Endothelial cell of hepatic sinusoid (primary cell): Measurements from ENCODE around the gene DNAH6.

Experiments
- in situ Hi-C: cut with HindIII; loops from 2 replicates; pipeline ENCODE4 v1.10.0; 2017; ENCODE audit warnings: low sequenced_read_pairs

The DNAH6 gene

DNA sequence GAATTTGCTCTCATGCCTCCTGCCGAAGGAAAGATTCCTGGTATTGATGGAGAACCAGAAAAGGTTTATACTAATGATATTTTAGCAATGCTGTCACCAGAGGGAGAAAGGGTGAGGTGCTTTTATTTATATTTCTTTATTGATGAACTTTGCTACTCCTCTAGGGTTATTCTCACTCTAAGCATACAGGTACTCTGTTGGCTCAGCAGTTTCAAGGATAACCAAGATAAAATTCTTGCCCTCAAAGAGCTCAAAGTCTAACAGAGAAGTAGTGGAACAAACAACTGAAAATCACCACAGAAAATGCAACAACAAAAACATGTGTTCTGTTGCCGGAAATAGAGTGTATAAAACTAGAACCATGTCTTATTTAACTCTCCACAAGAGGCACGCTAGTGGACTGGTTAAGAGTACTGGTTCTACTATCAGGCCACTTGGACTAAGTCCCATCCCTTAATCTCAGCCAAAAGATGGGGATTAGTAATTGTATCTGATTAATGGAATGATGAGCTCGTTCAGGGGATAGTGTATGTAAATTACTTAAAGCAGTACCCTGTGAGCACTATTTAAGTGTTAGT is 103.6 kb downstream of the DNAH6 start:
- in situ Hi-C loops: no loop called here

GRCh38 chr2:84628486-84628885 is 112.2 kb downstream of the DNAH6 start:
- in situ Hi-C loops: no loop called here

GRCh38 chr2:84629550-84629949 is 113.3 kb downstream of the DNAH6 start:
- in situ Hi-C loops: no loop called here

DNA sequence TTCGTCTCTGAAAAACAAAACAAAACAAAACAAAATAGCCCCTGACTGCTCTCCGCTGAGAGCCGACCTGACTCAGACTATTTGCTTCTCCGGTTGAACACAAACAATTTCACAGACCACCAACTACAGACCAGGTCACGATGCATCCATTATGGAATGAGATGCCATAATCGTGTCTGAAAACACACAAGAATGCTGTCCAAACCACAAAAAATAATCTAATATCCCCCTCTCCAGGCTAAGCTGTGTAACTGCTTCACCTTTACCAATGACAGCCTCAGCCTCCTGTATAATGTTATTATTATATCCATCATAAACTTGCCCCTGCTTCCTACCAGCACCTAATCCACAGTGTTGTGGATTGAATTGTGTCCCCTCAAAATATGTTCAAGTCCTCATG is 114.7 kb downstream of the DNAH6 start:
- in situ Hi-C loops: no loop called here

DNA sequence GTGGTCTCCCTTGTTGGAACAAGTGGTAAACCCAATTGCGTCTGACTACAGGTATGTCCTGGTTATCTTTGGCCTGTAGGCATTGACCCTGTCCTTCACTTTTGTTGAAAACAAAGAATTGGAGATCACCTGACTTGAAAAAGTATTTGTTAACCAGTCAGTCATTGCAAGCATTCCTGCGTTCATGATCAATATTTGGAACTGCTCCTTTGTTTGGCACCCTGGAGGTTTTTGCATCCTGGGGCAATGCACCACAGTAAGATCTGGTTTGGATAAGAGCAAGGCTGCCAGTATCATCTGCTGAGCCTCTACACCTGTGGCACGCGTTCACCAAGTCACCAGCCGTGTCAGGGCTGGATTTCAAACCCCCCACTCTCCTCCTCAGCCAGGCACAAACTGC is 115.7 kb downstream of the DNAH6 start:
- in situ Hi-C loops: no loop called here

GRCh38 chr2:84636080-84636971 is 120.0 kb downstream of the DNAH6 start:
- in situ Hi-C loops: no loop called here

- in situ Hi-C loops: no loop called here
These were observed 123.5 kb downstream of the DNAH6 start for GRCh38 chr2:84639751-84640150.

GRCh38 chr2:84640411-84640810 is 124.1 kb downstream of the DNAH6 start:
- in situ Hi-C loops: no loop called here

- in situ Hi-C loops: no loop called here
These were observed 124.7 kb downstream of the DNAH6 start for GRCh38 chr2:84641021-84641420.

- in situ Hi-C loops: no loop called here
These were observed 127.7 kb downstream of the DNAH6 start for GRCh38 chr2:84643991-84644390.

GRCh38 chr2:84646514-84646913 is 130.2 kb downstream of the DNAH6 start:
- in situ Hi-C loops: no loop called here

- in situ Hi-C loops: no loop called here
These were observed 131.0 kb downstream of the DNAH6 start for GRCh38 chr2:84647267-84647666.

DNA sequence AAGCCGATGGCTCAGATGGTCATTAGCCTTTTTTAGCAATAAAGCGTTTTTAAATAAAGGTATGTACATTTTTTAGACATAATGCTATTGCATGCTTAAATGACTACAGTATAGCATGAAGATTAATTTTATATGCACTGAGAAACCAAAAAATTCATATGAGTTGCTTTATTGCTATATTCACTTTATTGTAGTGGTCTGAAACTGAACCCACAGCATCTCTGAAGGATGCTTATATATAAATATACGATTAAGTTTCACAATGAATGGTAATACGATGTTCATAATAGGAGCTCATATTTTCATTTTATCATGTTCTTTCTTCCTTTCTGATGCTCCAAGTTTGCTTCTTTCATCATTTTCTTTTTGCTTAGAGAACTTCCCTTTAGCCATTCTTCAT is 132.8 kb downstream of the DNAH6 start:
- in situ Hi-C loops: no loop called here

DNA sequence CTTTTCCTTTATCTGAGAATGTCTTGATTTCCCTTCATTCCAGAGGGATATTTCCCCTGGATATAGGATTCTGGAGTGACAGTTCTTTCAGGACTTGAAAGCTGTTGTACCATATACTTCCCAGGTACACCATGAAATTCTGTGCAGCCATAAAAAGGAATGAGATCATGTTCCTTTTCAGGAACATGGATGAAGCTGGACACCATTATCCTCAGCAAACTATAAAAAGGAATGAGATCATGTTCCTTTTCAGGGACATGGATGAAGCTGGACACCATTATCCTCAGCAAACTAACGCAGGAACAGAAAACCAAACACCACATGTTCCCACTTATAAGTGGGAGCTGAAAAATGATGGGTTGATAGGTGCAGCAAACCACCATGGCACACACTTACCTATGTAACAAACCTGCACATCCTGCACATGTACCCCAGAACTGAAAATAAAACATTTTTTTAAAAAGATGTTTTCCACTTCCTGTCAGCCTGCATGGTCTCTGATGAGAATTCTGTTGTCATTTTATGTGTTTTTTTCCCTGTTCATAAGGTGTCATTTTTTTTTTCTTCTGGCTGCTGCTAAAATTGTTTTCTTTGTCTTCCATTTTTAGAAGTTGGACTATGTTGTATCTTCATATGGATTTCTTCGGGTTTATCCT is 133.3 kb downstream of the DNAH6 start:
- in situ Hi-C loops: no loop called here

DNA sequence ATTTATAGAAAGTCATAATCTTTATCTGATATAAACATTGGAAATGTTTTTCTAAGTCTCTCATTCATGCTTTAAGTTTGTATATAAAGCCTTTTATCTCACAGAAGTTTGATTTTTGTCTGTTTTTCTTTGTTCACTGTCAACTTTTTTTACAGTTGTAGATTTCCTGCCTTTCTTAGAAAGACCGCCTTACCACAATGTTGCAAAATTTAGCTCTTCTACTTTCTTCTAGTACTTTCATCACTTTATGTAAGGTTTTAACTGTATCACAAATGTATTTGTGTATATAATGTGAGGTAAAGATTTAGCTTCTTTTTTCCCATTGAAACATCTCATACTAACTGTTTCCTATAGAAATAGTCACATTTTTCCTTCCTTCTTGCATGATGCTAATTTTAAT is 136.1 kb downstream of the DNAH6 start:
- in situ Hi-C loops: no loop called here

- in situ Hi-C loops: no loop called here
These were observed 137.0 kb downstream of the DNAH6 start for GRCh38 chr2:84653302-84653701.

- in situ Hi-C loops: no loop called here
These were observed 138.1 kb downstream of the DNAH6 start for GRCh38 chr2:84654414-84654813.

DNA sequence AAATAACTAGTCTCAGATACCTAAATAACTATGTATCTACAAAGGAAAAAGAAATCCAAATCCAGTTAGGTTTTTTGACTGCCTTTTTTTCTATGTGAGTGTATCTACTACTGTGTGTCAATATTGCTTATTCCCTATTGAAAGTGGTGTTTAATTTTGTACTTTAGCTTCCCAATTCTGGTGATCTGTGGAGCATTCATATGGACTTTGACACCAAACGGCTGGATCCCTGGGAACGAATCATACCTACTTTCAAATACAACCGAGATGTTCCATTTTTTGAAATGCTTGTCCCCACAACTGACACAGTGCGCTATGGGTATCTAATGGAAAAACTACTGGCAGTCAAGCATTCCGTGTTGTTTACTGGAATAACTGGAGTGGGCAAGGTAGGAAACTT is 152.8 kb downstream of the DNAH6 start:
- in situ Hi-C loops: no loop called here

GRCh38 chr2:84674099-84674498 is 157.8 kb downstream of the DNAH6 start:
- in situ Hi-C loops: no loop called here

DNA sequence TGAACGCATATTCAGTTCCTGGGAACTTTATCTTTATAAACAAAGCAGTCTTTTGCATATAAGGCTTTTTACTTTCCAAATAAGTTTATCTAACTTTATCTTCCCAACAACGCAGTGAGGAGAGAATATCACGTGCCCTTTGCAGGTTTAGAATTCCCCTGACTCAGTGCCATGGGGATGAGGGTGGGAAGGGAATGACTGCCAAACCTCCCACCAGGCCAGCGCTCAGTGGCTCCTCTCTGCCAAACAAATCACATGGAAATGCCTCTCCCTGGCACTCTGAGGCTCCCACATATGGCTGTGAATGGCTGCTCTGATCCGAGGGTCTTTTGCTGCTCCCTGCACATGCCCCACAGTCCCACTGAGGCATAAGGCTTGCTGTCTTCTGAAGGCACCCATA is 158.3 kb downstream of the DNAH6 start:
- in situ Hi-C loops: no loop called here

DNA sequence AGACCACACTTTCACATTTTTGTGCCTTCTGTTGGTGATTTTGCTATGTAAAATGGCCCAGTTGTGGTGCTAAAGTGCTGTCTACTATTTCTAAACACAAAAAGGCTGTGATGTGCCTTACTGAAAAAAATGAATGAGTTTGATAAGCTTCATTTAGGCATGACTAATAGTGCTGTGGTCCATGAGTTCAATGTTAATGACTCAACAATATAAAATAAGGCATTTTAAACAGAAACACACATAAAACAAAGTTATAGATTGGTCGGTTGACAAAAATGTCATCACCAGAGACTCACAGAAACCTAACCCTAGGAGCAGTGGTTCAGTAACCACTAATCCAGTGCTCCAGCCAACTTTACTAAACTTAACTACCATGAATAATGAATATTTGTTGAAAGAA is 160.0 kb downstream of the DNAH6 start:
- in situ Hi-C loops: no loop called here

DNA sequence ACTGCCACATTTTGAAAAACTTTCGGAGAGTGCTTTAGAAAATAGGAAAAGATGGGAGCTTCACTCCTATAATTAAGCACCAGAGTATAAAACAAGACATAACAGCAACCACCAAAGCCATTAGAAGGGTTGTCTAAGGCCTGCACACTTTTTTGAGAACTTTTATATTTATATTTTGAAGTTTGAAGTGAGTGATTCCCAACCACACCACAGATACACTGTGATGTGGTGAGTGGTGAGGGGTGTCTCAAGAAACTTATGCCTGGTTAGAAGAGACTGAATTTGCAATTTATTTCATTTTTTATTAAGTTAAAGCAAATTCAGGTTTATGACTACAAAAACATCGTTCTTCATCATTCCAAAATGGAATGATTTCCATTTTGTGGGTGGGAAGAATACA is 161.9 kb downstream of the DNAH6 start:
- in situ Hi-C loops: no loop called here
